GM12878 (cell line): ENCODE measurements around the gene NSUN2. TPM values are rescaled to one million over a fixed set of nuclear protein-coding genes. Genes with fewer than 3 reads are reported as not detected.

ENCODE experiments used
- ATAC-seq: fragments of 200-7000 bp; cut with Tn5 transposase; 3 replicates; pipeline ENCODE4 v1.9.1; 2020; ENCODE audit warnings: mild to moderate bottlenecking, moderate library complexity
- BruUV-seq: library from RNA; stranded (reverse); fragments of 400-500 nt; replicated peaks from 2 replicates; lab custom pipeline; 2021; lab: Mats Ljungman, UMichigan
- CTCF ChIA-PET: fragments of 300-600 bp; sonication (Branson Sonifier 250); formaldehyde crosslinking; extraction: SDS; loops from one replicate; lab custom pipeline; 2021; ENCODE audit warnings: inconsistent platforms; lab: Yijun Ruan, JAX
- POLR2A ChIA-PET: fragments of 350-600 bp; formaldehyde crosslinking; extraction: SDS; loops from one replicate; lab custom pipeline; 2021; ENCODE audit warnings: inconsistent platforms; lab: Charles Lee
- RAD21 ChIA-PET: fragments of 300-600 bp; sonication (Branson Sonifier 250); formaldehyde crosslinking; loops from one replicate; lab custom pipeline; 2023; ENCODE audit warnings: antibody characterized with exemption; ENCODE audit not compliant: unreplicated experiment; lab: Charles Lee
- SMC1A ChIA-PET: fragments of 300-600 bp; sonication (Branson Sonifier 250); formaldehyde crosslinking; loops from one replicate; lab custom pipeline; 2023; ENCODE audit not compliant: unreplicated experiment, uncharacterized antibody; lab: Charles Lee
- DNase-seq: peaks from one replicate; pipeline ENCODE4 v3.0.0-alpha.2; 2011; ENCODE audit warnings: low read depth, low spot score
- FAIRE-seq: peaks from 3 replicates; lab custom pipeline; 2011; peaks lifted over from hg19 to GRCh38; lab: Jason Lieb, UNC
- H2AFZ ChIP-seq: 2 replicates; pipeline ENCODE4 v1.6.0; 2011; ENCODE audit warnings: low read depth, low read length, control low read depth; ENCODE audit not compliant: control insufficient read depth
- H3K27ac ChIP-seq: 2 replicates; pipeline ENCODE4 v1.5.1; 2011; ENCODE audit warnings: control low read depth; ENCODE audit not compliant: control insufficient read depth, insufficient read depth
- H3K27me3 ChIP-seq, 2 experiments: replicated peaks in 1 of 2; 2 replicates each; pipeline versions ENCODE4 v1.6.0 to v1.6.1; 2011; ENCODE audit warnings: low read length in 1 of 2; ENCODE audit not compliant: control insufficient read depth in 2 of 2, insufficient read depth in 2 of 2
- H3K36me3 ChIP-seq, 2 experiments: 2 replicates each; pipeline ENCODE4 v1.5.1; 2011; ENCODE audit warnings: low read length in 1 of 2; ENCODE audit not compliant: control insufficient read depth in 2 of 2, insufficient read depth in 2 of 2
- H3K4me1 ChIP-seq: 2 replicates; pipeline ENCODE4 v1.6.1; 2011; ENCODE audit warnings: mild to moderate bottlenecking, low read length, moderate library complexity, mixed read lengths; ENCODE audit not compliant: control insufficient read depth, insufficient read depth
- H3K4me2 ChIP-seq: 2 replicates; pipeline ENCODE4 v1.6.0; 2011; ENCODE audit warnings: control low read depth; ENCODE audit not compliant: control insufficient read depth, insufficient read depth
- H3K4me3 ChIP-seq: fragments of 200-600 bp; sonication (generic); 2 replicates; pipeline ENCODE4 v1.5.1; 2016
- H3K79me2 ChIP-seq: 2 replicates; pipeline ENCODE4 v1.6.0; 2011; ENCODE audit warnings: low read length; ENCODE audit not compliant: control insufficient read depth, insufficient read depth
- H3K9ac ChIP-seq: 2 replicates; pipeline ENCODE4 v1.8.0; 2011; ENCODE audit warnings: low read length, control low read depth, mixed read lengths; ENCODE audit not compliant: control insufficient read depth, insufficient read depth
- H3K9me3 ChIP-seq: replicated peaks from 3 replicates; pipeline ENCODE4 v1.5.1; 2011; ENCODE audit warnings: mild to moderate bottlenecking, low read length; ENCODE audit not compliant: control insufficient read depth, insufficient read depth
- H4K20me1 ChIP-seq: 2 replicates; pipeline ENCODE4 v1.6.0; 2011; ENCODE audit not compliant: control insufficient read depth, insufficient read depth
- CBX5 ChIP-seq: sonication (generic); IDR thresholded peaks from 2 replicates; pipeline ENCODE4 v1.6.1; 2016; ENCODE audit warnings: low read depth, moderate library complexity, mild to moderate bottlenecking, inconsistent platforms
- MEF2B ChIP-seq: fragments of 450-650 bp; IDR thresholded peaks from 2 replicates; pipeline ENCODE4 v1.6.1; 2018; ENCODE audit warnings: mild to moderate bottlenecking, moderate library complexity; ENCODE audit not compliant: partially characterized antibody, poor library complexity, severe bottlenecking
- NFYA ChIP-seq: IDR thresholded peaks from 2 replicates; pipeline ENCODE4 v1.6.1; 2011; ENCODE audit warnings: low read depth, mild to moderate bottlenecking, low read length, improper control_type of control experiment, borderline replicate concordance
- RB1 ChIP-seq: fragments of 450-650 bp; formaldehyde crosslinking; IDR thresholded peaks from 2 replicates; pipeline ENCODE4 v1.6.1; 2017; ENCODE audit warnings: mild to moderate bottlenecking, borderline replicate concordance
- RELA ChIP-seq: fragments of 450-650 bp; IDR thresholded peaks from 2 replicates; pipeline ENCODE4 v1.8.0; 2014; ENCODE audit warnings: borderline replicate concordance; ENCODE audit not compliant: partially characterized antibody
- RUNX3 ChIP-seq: IDR thresholded peaks from 2 replicates; pipeline ENCODE4 v1.6.1; 2012; ENCODE audit warnings: low read length, inconsistent platforms
- SMAD5 ChIP-seq: IDR thresholded peaks from 2 replicates; pipeline ENCODE4 v1.6.1; 2016; ENCODE audit warnings: antibody characterized with exemption, low read depth
- SRF ChIP-seq, 2 experiments: IDR thresholded peaks; 2 replicates each; pipeline ENCODE4 v1.6.1; 2011; ENCODE audit warnings: low read depth in 2 of 2, low read length in 2 of 2, mild to moderate bottlenecking in 1 of 2, moderate library complexity in 1 of 2
- STAT3 ChIP-seq: IDR thresholded peaks from 2 replicates; pipeline ENCODE4 v1.6.1; 2011; ENCODE audit warnings: low read depth, low read length, improper control_type of control experiment
- YBX1 ChIP-seq: fragments of 450-650 bp; IDR thresholded peaks from 2 replicates; pipeline ENCODE4 v1.6.1; 2016; ENCODE audit warnings: antibody characterized with exemption
- WGBS: methylation state at CpG from one replicate; pipeline ENCODE4 v1.1.6; 2016; ENCODE audit warnings: low lambda C conversion rate; ENCODE audit not compliant: insufficient replicate concordance, insufficient coverage; ENCODE audit errors: missing lambda C conversion rate; 5-methylcytosine and 5-hydroxymethylcytosine counted together
- in situ Hi-C: fragments of 300-500 bp; cut with MboI; formaldehyde crosslinking; loops from 9 replicates; pipeline ENCODE4 v1.14.3; 2018; ENCODE audit warnings: mixed read lengths
- intact Hi-C: fragments of 100-400 bp; cut with micrococcal nuclease; formaldehyde crosslinking; loops from one replicate; pipeline ENCODE4 v1.14.2; 2022; ENCODE audit not compliant: unreplicated experiment
- polyA plus RNA-seq, 11 experiments: library from polyadenylated mRNA; depleted of rRNA in 4 of 11; unstranded in 6 of 11; stranded (reverse) in 5 of 11; fragments of >200 nt; fragmentation: Nextera tagmentation in 4 of 11; fragmentation: Illumina TruSeq in 1 of 11; extraction: Ambion mirVana in 4 of 11; extraction: Trizol in 1 of 11; gene quantifications; 1 replicate in 1 of 11; 2 replicates in 10 of 11; pipeline versions ENCODE4 v1.2.1 to v1.2.3, GENCODE V29; 2011 to 2016; ENCODE audit warnings: inconsistent platforms in 2 of 11, missing spikeins in 2 of 11, low read depth in 1 of 11
- total RNA-seq, 4 experiments: library from RNA; depleted of rRNA in 3 of 4; stranded (reverse); fragments of >200 nt in 3 of 4; fragmentation: Illumina TruSeq in 1 of 4; extraction: Trizol in 1 of 4; gene quantifications; 2 replicates each; pipeline versions ENCODE4 v1.2.1 to v1.2.3, GENCODE V29; 2013 to 2021
- TF ChIP-seq, protein P1 (sequence below): IDR thresholded peaks from 2 replicates; pipeline ENCODE4 v1.6.1; 2012; ENCODE audit warnings: low read length, inconsistent platforms

Gene NSUN2
- total and polyA plus RNA-seq, 10 of the 15 experiments (the other 5 are each of a cell fraction or from before 2014, with no cell fraction given) = 8.0 to 112 (median 91.1) TPM

DNA sequence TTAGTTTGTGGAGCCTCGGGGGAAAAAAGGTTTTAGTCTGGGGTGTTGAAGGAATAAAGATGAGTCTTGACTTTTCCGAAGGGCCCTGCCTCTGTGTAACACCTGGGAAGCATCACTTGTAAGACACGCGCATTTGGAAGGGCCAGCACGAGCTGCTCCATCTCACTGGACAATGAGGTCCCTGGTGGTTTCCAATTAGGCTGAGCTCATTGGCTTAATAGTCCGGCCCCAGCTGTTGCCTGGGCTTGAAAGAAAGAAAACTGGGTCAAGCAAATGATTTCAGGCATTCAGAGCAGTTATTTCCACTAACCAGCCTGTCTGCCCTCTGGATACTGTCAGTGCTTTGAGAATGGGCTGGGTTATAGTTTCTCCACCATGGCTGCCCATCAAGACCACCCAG lies 64.5 kb downstream of the NSUN2 start:
- H3K4me1 ChIP-seq = no peaks in the 10 kb centered on the region
- SMC1A ChIA-PET = no interaction called here
- TF ChIP-seq, protein P1, sequence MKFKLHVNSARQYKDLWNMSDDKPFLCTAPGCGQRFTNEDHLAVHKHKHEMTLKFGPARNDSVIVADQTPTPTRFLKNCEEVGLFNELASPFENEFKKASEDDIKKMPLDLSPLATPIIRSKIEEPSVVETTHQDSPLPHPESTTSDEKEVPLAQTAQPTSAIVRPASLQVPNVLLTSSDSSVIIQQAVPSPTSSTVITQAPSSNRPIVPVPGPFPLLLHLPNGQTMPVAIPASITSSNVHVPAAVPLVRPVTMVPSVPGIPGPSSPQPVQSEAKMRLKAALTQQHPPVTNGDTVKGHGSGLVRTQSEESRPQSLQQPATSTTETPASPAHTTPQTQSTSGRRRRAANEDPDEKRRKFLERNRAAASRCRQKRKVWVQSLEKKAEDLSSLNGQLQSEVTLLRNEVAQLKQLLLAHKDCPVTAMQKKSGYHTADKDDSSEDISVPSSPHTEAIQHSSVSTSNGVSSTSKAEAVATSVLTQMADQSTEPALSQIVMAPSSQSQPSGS = no peak
- TF ChIP-seq SMAD5 (no peak), RUNX3 (no peak), SRF (IDR thresholded peaks at IDR 0.05; ENCODE audit: low read depth in 2 of 2, low read length in 2 of 2) (no peak)
- no peaks in the 10 kb centered on the region for H3K79me2 ChIP-seq
- no peak overlapping the region for H3K9ac ChIP-seq
- RAD21 ChIA-PET = no interaction called here
- in situ Hi-C loops = no loop called here
- no peak overlapping the region for H3K4me2 ChIP-seq
- H3K27ac ChIP-seq = no peak overlapping the region
- H2AFZ ChIP-seq = no peak overlapping the region
- H3K36me3 ChIP-seq = no peaks in the 10 kb centered on the region
- POLR2A ChIA-PET = no interaction called here
- intact Hi-C loops = no loop called here
- DNase-seq (no peak), FAIRE-seq (no peak), ATAC-seq (no peak)
- WGBS = 50% methylated on average over 6 of the region's 6 CpGs
- CTCF ChIA-PET = no interaction called here
- no peak overlapping the region for H3K4me3 ChIP-seq
- no peaks in the 10 kb centered on the region for H3K9me3 ChIP-seq
- 0 out of 4 replicates have a peak, but pooled peaks cover 0 to 2% of the 10 kb centered on the region in 2 experiments for H3K27me3 ChIP-seq
- H4K20me1 ChIP-seq = no peaks in the 10 kb centered on the region
- BruUV-seq = no TSS peak

GRCh38 chr5:6567835-6568234 lies 65.0 kb downstream of the NSUN2 start:
- no peak overlapping the region for H3K9ac ChIP-seq
- FAIRE-seq (no peak), DNase-seq (no peak), ATAC-seq (no peak)
- 0 out of 4 replicates have a peak, but pooled peaks cover 0 to 2% of the 10 kb centered on the region in 2 experiments for H3K27me3 ChIP-seq
- ChIA-PET SMC1A (no interaction called here), CTCF (no interaction called here), POLR2A (no interaction called here), RAD21 (no interaction called here)
- no TSS peak for BruUV-seq
- H3K4me3 ChIP-seq = no peak overlapping the region
- H3K4me1 ChIP-seq = no peaks in the 10 kb centered on the region
- no peaks in the 10 kb centered on the region for H4K20me1 ChIP-seq
- H3K27ac ChIP-seq = no peak overlapping the region
- in situ Hi-C loops (no loop called here), intact Hi-C loops (no loop called here)
- TF ChIP-seq RELA (no peak), YBX1 (no peak), RB1 (no peak), NFYA (no peak), MEF2B (no peak), CBX5 (no peak), STAT3 (no peak)
- no peak overlapping the region for H2AFZ ChIP-seq
- H3K79me2 ChIP-seq = no peaks in the 10 kb centered on the region
- H3K36me3 ChIP-seq = no peaks in the 10 kb centered on the region
- H3K9me3 ChIP-seq = no peaks in the 10 kb centered on the region
- no peak overlapping the region for H3K4me2 ChIP-seq
